Transverse colon (tissue), 3 donors: Measurements from ENCODE around the gene OR2A1.
"Not testable (repeated sequence)": the region's sequence is repeated elsewhere in the genome, so short reads cannot be mapped to it uniquely, and the experiment has no call there.

ENCODE experiments used
- CTCF ChIP-seq, 5 experiments: fragments of 200-600 bp in 3 of 5; fragments of 450-650 bp in 2 of 5; sonication (generic) in 3 of 5; IDR thresholded peaks; 1 replicate in 2 of 5; 2 replicates in 3 of 5; pipeline ENCODE4 v1.5.1; 2016 to 2017; ENCODE audit warnings: antibody characterized with exemption in 5 of 5, inconsistent platforms in 3 of 5, mild to moderate bottlenecking in 2 of 5, moderate library complexity in 1 of 5
- POLR2A ChIP-seq: fragments of 450-650 bp; IDR thresholded peaks from one replicate; pipeline ENCODE4 v1.6.1; 2016; ENCODE audit warnings: antibody characterized with exemption, mild to moderate bottlenecking, moderate library complexity

DNA sequence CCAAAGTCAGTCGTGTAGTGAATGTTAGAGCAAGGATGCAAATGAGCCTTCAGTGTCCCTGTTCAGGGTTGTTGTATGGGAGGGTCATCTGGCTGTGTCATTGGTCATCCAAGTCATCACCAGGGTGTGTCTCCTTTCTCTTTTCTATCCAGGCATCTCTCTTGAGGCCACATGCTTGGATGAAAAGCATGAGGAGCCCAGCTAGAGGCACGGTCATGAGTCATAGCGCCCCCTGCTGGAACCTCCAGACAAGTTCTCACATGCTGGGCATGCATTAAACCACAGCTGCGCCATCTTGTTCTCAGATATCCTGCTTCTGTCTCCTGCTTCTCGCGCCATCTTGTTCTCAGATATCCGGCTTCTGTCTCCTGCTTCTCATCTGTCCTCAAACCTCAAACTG, 57.0 kb downstream of the OR2A1 start:
- not testable (repeated sequence) for TF ChIP-seq POLR2A; CTCF (IDR thresholded peaks at IDR 0.05)
